Gastrocnemius medialis (tissue), 4 donors: ENCODE measurements around the gene RAP1B. TPM values are rescaled to one million over a fixed set of nuclear protein-coding genes. Genes with fewer than 3 reads are reported as not detected.

Experiments
- ATAC-seq, 2 donors: fragments of 150-250 bp; one replicate each; pipeline ENCODE4 v1.9.1; 2016
- DNase-seq, 2 donors: peaks; one replicate each; pipeline ENCODE4 v3.0.0-alpha.2; 2019
- H3K27ac ChIP-seq, 4 donors: fragments of 200-600 bp; sonication (generic); 1 replicate in 1 of 4; 2 replicates in 3 of 4; pipeline ENCODE4 v1.5.1; 2016 to 2018; ENCODE audit warnings: mild to moderate bottlenecking in 2 of 4, moderate library complexity in 1 of 4
- H3K27me3 ChIP-seq, 3 donors: fragments of 200-600 bp; sonication (generic) in 2 of 3; 1 replicate in 1 of 3; 2 replicates in 2 of 3; pipeline versions ENCODE4 v1.5.1 to v1.6.0; 2016 to 2019; ENCODE audit warnings: mild to moderate bottlenecking in 1 of 3, moderate library complexity in 1 of 3
- H3K36me3 ChIP-seq, 2 donors: fragments of 200-600 bp; sonication (generic) in 1 of 2; one replicate each; pipeline ENCODE4 v1.5.1; 2017 to 2018
- H3K4me1 ChIP-seq, 2 donors: fragments of 200-600 bp; sonication (generic) in 1 of 2; one replicate each; pipeline ENCODE4 v1.5.1; 2016 to 2017; ENCODE audit warnings: mild to moderate bottlenecking in 2 of 2
- H3K4me3 ChIP-seq, 4 donors: fragments of 200-600 bp; sonication (generic) in 3 of 4; 1 replicate in 1 of 4; 2 replicates in 3 of 4; pipeline ENCODE4 v1.5.1; 2016 to 2019; ENCODE audit warnings: mild to moderate bottlenecking in 2 of 4
- H3K9me3 ChIP-seq, 3 donors: fragments of 200-600 bp; sonication (generic) in 2 of 3; 1 replicate in 1 of 3; 2 replicates in 2 of 3; pipeline ENCODE4 v1.5.1; 2016 to 2019
- POLR2A ChIP-seq, 2 donors: fragments of 450-650 bp; IDR thresholded peaks; one replicate each; pipeline ENCODE4 v1.6.1; 2017; ENCODE audit warnings: antibody characterized with exemption in 2 of 2, mild to moderate bottlenecking in 2 of 2, moderate library complexity in 2 of 2
- in situ Hi-C, 4 donors: fragments of 200-750 bp; cut with MboI; loops; one replicate each; pipeline versions ENCODE4 v1.15.0 to v1.8.0; 2017; ENCODE audit warnings: low sequenced_read_pairs in 4 of 4
- intact Hi-C: fragments of 100-400 bp; cut with DNase I; formaldehyde crosslinking; loops from one replicate; pipeline ENCODE4 v1.15.1; 2023; ENCODE audit warnings: low total_unique reads
- total RNA-seq, 4 donors: library from RNA; depleted of rRNA; stranded (reverse); fragments of >200 nt; gene quantifications; one replicate each; pipeline versions ENCODE4 v1.1.0 to v1.2.3, GENCODE V29; 2016
- TF ChIP-seq, protein P1 (sequence below), 5 experiments: fragments of 450-650 bp in 3 of 5; fragments of 200-600 bp in 2 of 5; sonication (generic) in 2 of 5; IDR thresholded peaks in 4 of 5; conservative IDR thresholded peaks in 1 of 5; 1 replicate in 4 of 5; 2 replicates in 1 of 5; pipeline ENCODE4 v1.5.1; 2016 to 2019; ENCODE audit warnings: antibody characterized with exemption in 5 of 5, mild to moderate bottlenecking in 3 of 5, moderate library complexity in 3 of 5

The RAP1B gene
- total RNA-seq, 4 donors from 2014 or later = 58.4 to 93.8 (median 71.9) TPM

DNA sequence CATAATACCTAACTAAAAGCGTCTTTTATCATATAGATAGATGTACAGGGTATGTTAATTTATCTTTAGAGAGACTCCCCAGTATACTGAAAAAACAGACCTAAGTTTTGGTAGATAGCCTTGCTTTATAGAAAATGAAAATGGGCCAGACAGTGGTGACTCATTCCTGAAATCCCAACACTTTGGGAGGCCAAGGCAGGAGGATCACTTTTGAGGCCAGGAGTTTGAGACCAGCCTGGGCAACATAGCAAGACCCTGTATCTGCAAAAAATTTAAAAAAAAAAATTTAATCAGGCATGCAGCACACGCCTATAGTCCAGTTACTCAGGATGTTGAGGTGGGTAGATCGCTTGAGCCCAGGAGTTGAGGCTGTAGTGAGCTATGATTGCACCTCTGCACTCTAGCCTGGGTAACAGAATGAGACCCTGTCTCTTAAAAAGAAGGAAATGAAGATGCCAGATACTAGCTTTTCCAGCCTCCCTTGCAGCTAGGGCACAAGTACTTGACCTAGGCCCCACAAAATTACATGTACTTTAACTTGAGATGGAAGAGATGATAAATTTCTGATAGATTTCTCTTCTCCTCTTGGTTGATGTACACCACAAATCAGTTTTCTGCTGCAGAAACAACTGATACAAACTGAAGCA lies 17.1 kb downstream of the RAP1B start:
- no peak for ATAC-seq
- intact Hi-C loops = no loop called here
- Histone ChIP-seq H3K36me3 (peaks cover 0 to 6% of the 10 kb centered on the region in 2 donors), H3K27me3 (no peaks in the 10 kb centered on the region), H3K4me1 (peaks cover 40 to 44% of the 10 kb centered on the region in 2 donors), H3K4me3 (no peak overlapping the region), H3K27ac (no peak overlapping the region), H3K9me3 (no peaks in the 10 kb centered on the region)
- DNase-seq = no peak
- in situ Hi-C loops = no loop called here
- no peak for TF ChIP-seq POLR2A (IDR thresholded peaks at IDR 0.05)
- TF ChIP-seq, protein P1, sequence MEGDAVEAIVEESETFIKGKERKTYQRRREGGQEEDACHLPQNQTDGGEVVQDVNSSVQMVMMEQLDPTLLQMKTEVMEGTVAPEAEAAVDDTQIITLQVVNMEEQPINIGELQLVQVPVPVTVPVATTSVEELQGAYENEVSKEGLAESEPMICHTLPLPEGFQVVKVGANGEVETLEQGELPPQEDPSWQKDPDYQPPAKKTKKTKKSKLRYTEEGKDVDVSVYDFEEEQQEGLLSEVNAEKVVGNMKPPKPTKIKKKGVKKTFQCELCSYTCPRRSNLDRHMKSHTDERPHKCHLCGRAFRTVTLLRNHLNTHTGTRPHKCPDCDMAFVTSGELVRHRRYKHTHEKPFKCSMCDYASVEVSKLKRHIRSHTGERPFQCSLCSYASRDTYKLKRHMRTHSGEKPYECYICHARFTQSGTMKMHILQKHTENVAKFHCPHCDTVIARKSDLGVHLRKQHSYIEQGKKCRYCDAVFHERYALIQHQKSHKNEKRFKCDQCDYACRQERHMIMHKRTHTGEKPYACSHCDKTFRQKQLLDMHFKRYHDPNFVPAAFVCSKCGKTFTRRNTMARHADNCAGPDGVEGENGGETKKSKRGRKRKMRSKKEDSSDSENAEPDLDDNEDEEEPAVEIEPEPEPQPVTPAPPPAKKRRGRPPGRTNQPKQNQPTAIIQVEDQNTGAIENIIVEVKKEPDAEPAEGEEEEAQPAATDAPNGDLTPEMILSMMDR (IDR thresholded peaks at IDR 0.05 in 4 of 5, conservative IDR thresholded peaks at IDR 0.05 in 1 of 5) = no peak

DNA sequence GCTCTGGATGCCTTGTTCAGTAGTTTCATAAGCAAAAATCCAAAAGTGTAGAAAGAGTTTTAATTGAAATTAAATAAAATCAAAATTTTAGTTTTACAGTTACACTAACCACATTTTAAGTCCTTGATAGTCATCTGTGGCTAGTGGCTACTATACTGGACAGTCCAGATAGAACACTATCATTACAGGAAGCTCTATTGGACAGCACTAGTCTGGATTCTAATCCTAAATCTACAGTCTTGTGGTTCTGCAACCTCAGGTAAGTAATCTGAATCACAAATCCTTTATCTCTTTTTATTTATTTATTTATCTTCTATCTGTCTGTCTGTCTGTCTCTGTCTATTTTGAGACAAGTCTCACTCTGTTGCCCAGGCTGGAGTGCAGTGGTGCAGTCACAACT lies 18.0 kb downstream of the RAP1B start:
- in situ Hi-C loops (no loop called here), intact Hi-C loops (no loop called here)
- Histone ChIP-seq H3K9me3 (no peaks in the 10 kb centered on the region), H3K4me1 (peaks cover 39 to 40% of the 10 kb centered on the region in 2 donors), H3K4me3 (no peak overlapping the region), H3K27me3 (no peaks in the 10 kb centered on the region), H3K36me3 (peaks cover 0 to 6% of the 10 kb centered on the region in 2 donors), H3K27ac (peak overlapping the region in 1 of 4 donors; percentile 12)
- no peak for DNase-seq
- TF ChIP-seq, protein P1 (IDR thresholded peaks at IDR 0.05 in 4 of 5, conservative IDR thresholded peaks at IDR 0.05 in 1 of 5) = no peak
- TF ChIP-seq POLR2A (IDR thresholded peaks at IDR 0.05) = no peak
- no peak for ATAC-seq

DNA sequence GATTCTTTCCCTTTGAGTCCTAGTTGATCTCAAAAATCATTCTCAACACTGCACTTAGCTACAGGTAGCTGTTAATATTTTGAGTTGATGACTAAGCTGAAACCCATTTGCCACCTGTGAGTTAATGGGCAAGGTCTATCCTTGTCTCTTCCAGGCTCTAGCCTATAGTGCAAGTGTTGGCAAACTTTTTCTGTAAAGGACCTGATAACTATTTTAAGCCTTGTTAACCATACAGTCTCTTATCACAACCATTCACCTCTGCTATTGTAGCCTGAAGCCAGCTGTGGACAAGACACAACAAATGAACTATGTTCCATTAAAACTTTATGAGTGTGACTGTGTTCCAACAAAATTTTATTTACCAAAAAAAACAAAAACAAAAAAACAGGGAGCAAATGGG lies 19.4 kb downstream of the RAP1B start:
- peaks cover 0 to 6% of the 10 kb centered on the region in 2 donors for H3K36me3 ChIP-seq
- H3K4me3 ChIP-seq = peak overlapping the region in 1 of 4 donors; percentile 2
- no peaks in the 10 kb centered on the region for H3K9me3 ChIP-seq
- H3K4me1 ChIP-seq = peaks cover 47 to 53% of the 10 kb centered on the region in 2 donors
- ATAC-seq (peak; percentile 30 to 65), DNase-seq (no peak)
- no peaks in the 10 kb centered on the region for H3K27me3 ChIP-seq
- in situ Hi-C loops = no loop called here
- intact Hi-C loops = no loop called here
- H3K27ac ChIP-seq = peak overlapping the region in 3 of 4 donors; percentile 5 to 28 (median 12)
- TF ChIP-seq POLR2A (IDR thresholded peaks at IDR 0.05) = no peak
- TF ChIP-seq, protein P1 (IDR thresholded peaks at IDR 0.05 in 4 of 5, conservative IDR thresholded peaks at IDR 0.05 in 1 of 5) = no peak

DNA sequence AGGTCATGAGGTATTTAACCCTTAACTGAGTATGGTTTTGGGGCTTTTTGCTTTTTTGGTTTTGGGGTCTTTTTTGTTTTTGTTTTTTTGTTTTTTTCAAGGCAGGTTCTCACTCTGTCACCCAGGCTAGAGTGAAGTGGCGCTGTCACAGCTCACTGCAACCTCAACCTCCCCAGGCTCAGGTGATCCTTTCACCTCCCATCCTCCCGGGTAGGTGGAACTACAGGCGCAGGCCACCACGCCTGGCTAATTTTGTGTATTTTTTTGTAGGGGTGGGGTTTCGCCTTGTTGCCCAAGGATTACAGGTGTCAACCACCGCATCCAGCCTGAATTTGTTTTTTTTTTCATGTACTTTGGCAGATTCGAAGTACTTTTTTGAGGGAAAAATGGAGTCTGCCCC lies 19.9 kb downstream of the RAP1B start:
- no peak for DNase-seq
- no peak for TF ChIP-seq POLR2A (IDR thresholded peaks at IDR 0.05)
- TF ChIP-seq, protein P1 (IDR thresholded peaks at IDR 0.05 in 4 of 5, conservative IDR thresholded peaks at IDR 0.05 in 1 of 5) = no peak
- H3K27ac ChIP-seq = peak overlapping the region in 3 of 4 donors; percentile 5 to 28 (median 12)
- in situ Hi-C loops (no loop called here), intact Hi-C loops (no loop called here)
- peaks cover 48 to 56% of the 10 kb centered on the region in 2 donors for H3K4me1 ChIP-seq
- ATAC-seq = no peak
- no peaks in the 10 kb centered on the region for H3K27me3 ChIP-seq
- H3K9me3 ChIP-seq = no peaks in the 10 kb centered on the region
- peaks cover 0 to 6% of the 10 kb centered on the region in 2 donors for H3K36me3 ChIP-seq
- H3K4me3 ChIP-seq = peak overlapping the region in 1 of 4 donors; percentile 2
